Liver (tissue), 9 donors: ENCODE results near the gene LIN9. TPM values are rescaled to one million over a fixed set of nuclear protein-coding genes. Genes with fewer than 3 reads are reported as not detected.

Experiments used
- DNase-seq: peaks from one replicate; pipeline ENCODE4 v3.0.0-alpha.2; 2017; ENCODE audit warnings: low spot score
- H3K27ac ChIP-seq, 2 donors: one replicate each; pipeline ENCODE4 v1.7.0; 2013; ENCODE audit warnings: inconsistent platforms in 2 of 2, low read length in 2 of 2, control low read depth in 1 of 2, low read depth in 1 of 2, mild to moderate bottlenecking in 1 of 2
- H3K27me3 ChIP-seq, 4 donors: one replicate each; pipeline versions ENCODE4 v1.6.1 to v1.7.0; 2013; ENCODE audit warnings: low read length in 3 of 4, inconsistent platforms in 1 of 4, mild to moderate bottlenecking in 1 of 4, moderate library complexity in 1 of 4; ENCODE audit not compliant: control insufficient read depth in 4 of 4, insufficient read depth in 4 of 4
- H3K36me3 ChIP-seq, 4 donors: one replicate each; pipeline versions ENCODE4 v1.6.1 to v1.7.0; 2013; ENCODE audit warnings: low read length in 3 of 4, mild to moderate bottlenecking in 3 of 4, low read depth in 1 of 4, moderate library complexity in 1 of 4; ENCODE audit not compliant: control insufficient read depth in 4 of 4, insufficient read depth in 3 of 4
- H3K4me1 ChIP-seq, 4 donors: one replicate each; pipeline versions ENCODE4 v1.6.1 to v1.7.0; 2013; ENCODE audit warnings: low read length in 3 of 4, mild to moderate bottlenecking in 3 of 4, moderate library complexity in 1 of 4; ENCODE audit not compliant: control insufficient read depth in 4 of 4, insufficient read depth in 4 of 4
- H3K4me3 ChIP-seq, 3 donors: one replicate each; pipeline versions ENCODE4 v1.6.1 to v1.7.0; 2013; ENCODE audit warnings: low read length in 3 of 3, control low read depth in 1 of 3, low read depth in 1 of 3, mild to moderate bottlenecking in 1 of 3
- H3K9ac ChIP-seq, 2 donors: one replicate each; pipeline ENCODE4 v1.7.0; 2013; ENCODE audit warnings: low read length in 2 of 2, mild to moderate bottlenecking in 2 of 2, moderate library complexity in 2 of 2, control low read depth in 1 of 2, low read depth in 1 of 2
- H3K9me3 ChIP-seq, 4 donors: one replicate each; pipeline versions ENCODE4 v1.6.1 to v1.7.0; 2013; ENCODE audit warnings: low read length in 3 of 4; ENCODE audit not compliant: control insufficient read depth in 4 of 4
- ATF3 ChIP-seq: IDR thresholded peaks from 2 replicates; pipeline ENCODE4 v1.6.1; 2016; ENCODE audit warnings: antibody characterized with exemption
- CTCF ChIP-seq: fragments of 150-350 bp; IDR thresholded peaks from 2 replicates; pipeline ENCODE4 v1.5.1; 2017; ENCODE audit warnings: improper control_type of control experiment, low read depth, low read length; ENCODE audit not compliant: missing input control
- EGR1 ChIP-seq, 2 donors: IDR thresholded peaks; 2 replicates each; pipeline ENCODE4 v1.6.1; 2016 to 2018; ENCODE audit warnings: antibody characterized with exemption in 2 of 2, low read depth in 2 of 2
- FOXA1 ChIP-seq: IDR thresholded peaks from 2 replicates; pipeline ENCODE4 v1.6.1; 2016; ENCODE audit warnings: antibody characterized with exemption
- FOXA2 ChIP-seq: IDR thresholded peaks from 2 replicates; pipeline ENCODE4 v1.6.1; 2016; ENCODE audit warnings: antibody characterized with exemption
- GABPA ChIP-seq, 2 donors: IDR thresholded peaks in 1 of 2; conservative IDR thresholded peaks in 1 of 2; 2 replicates each; pipeline ENCODE4 v1.6.1; 2016; ENCODE audit warnings: antibody characterized with exemption in 2 of 2, mild to moderate bottlenecking in 1 of 2, moderate library complexity in 1 of 2
- HNF4A ChIP-seq, 2 donors: conservative IDR thresholded peaks; 2 replicates each; pipeline ENCODE4 v1.6.1; 2016; ENCODE audit warnings: antibody characterized with exemption in 2 of 2, mild to moderate bottlenecking in 2 of 2
- HNF4G ChIP-seq: IDR thresholded peaks from 2 replicates; pipeline ENCODE4 v1.6.1; 2016; ENCODE audit warnings: antibody characterized with exemption
- JUND ChIP-seq, 2 donors: IDR thresholded peaks; 2 replicates each; pipeline ENCODE4 v1.6.1; 2016; ENCODE audit warnings: antibody characterized with exemption in 2 of 2
- MAX ChIP-seq: IDR thresholded peaks from 2 replicates; pipeline ENCODE4 v1.6.1; 2016; ENCODE audit warnings: antibody characterized with exemption
- NR2F2 ChIP-seq: IDR thresholded peaks from 2 replicates; pipeline ENCODE4 v1.6.1; 2016; ENCODE audit warnings: antibody characterized with exemption
- RAD21 ChIP-seq, 2 donors: IDR thresholded peaks; 2 replicates each; pipeline ENCODE4 v1.6.1; 2016; ENCODE audit warnings: antibody characterized with exemption in 2 of 2, mild to moderate bottlenecking in 2 of 2
- REST ChIP-seq: IDR thresholded peaks from 2 replicates; pipeline ENCODE4 v1.6.1; 2016; ENCODE audit warnings: antibody characterized with exemption, mild to moderate bottlenecking
- SP1 ChIP-seq: IDR thresholded peaks from 2 replicates; pipeline ENCODE4 v1.6.1; 2018; ENCODE audit warnings: antibody characterized with exemption, mild to moderate bottlenecking
- TAF1 ChIP-seq: conservative IDR thresholded peaks from 2 replicates; pipeline ENCODE4 v1.6.1; 2016; ENCODE audit warnings: antibody characterized with exemption, mild to moderate bottlenecking
- YY1 ChIP-seq: IDR thresholded peaks from 2 replicates; pipeline ENCODE4 v1.6.1; 2016; ENCODE audit warnings: antibody characterized with exemption, mild to moderate bottlenecking
- ZBTB33 ChIP-seq: IDR thresholded peaks from 2 replicates; pipeline ENCODE4 v1.6.1; 2016; ENCODE audit warnings: antibody characterized with exemption
- WGBS: extraction: QIAGEN DNeasy Blood & Tissue Kit; methylation state at CpG from one replicate; pipeline ENCODE4 v1.1.7; 2013; 5-methylcytosine and 5-hydroxymethylcytosine counted together
- polyA plus RNA-seq, 2 donors: library from polyadenylated mRNA; stranded (reverse) in 1 of 2; unstranded in 1 of 2; fragments of 200-250 nt in 1 of 2; fragments of >200 nt in 1 of 2; fragmentation: Nextera tagmentation in 1 of 2; extraction: Ambion mirVana in 1 of 2; gene quantifications; one replicate each; pipeline versions ENCODE4 v1.2.1 to v1.2.3, GENCODE V29; 2013 to 2015
- total RNA-seq, 2 donors: library from RNA; depleted of rRNA; stranded (reverse); fragments of >200 nt; gene quantifications; one replicate each; pipeline ENCODE4 v1.2.3, GENCODE V29; 2014
- donor health status: healthy.
- donor health status: healthy.
- donor health status: healthy.
- donor health status: healthy.
- donor health status: healthy.

LIN9 gene
- total and polyA plus RNA-seq, 4 donors = 0.50 to 7.9 (median 1.00) TPM

- no peak for DNase-seq
- 73% methylated on average over 8 of the region's 8 CpGs for WGBS
- H3K36me3 ChIP-seq = no peaks in the 10 kb centered on the region
- no peaks in the 10 kb centered on the region for H3K4me1 ChIP-seq
- no peak overlapping the region for H3K4me3 ChIP-seq
- no peak for TF ChIP-seq HNF4A (conservative IDR thresholded peaks at IDR 0.05)
- no peak for TF ChIP-seq ATF3
- TF ChIP-seq CTCF = no peak
- no peak for TF ChIP-seq HNF4G
- TF ChIP-seq ZBTB33 = no peak
- no peak for TF ChIP-seq TAF1
- no peak for TF ChIP-seq SP1
- TF ChIP-seq FOXA1 = no peak
- TF ChIP-seq GABPA (IDR thresholded peaks at IDR 0.05 in 1 of 2, conservative IDR thresholded peaks at IDR 0.05 in 1 of 2) = no peak
- TF ChIP-seq MAX = no peak
- no peak for TF ChIP-seq YY1
- TF ChIP-seq EGR1 (IDR thresholded peaks at IDR 0.05; ENCODE audit: low read depth in 2 of 2) = no peak
- TF ChIP-seq JUND (IDR thresholded peaks at IDR 0.05) = no peak
- TF ChIP-seq FOXA2 = no peak
- TF ChIP-seq REST = no peak
- H3K27ac ChIP-seq = no peak overlapping the region
- no peak overlapping the region for H3K9ac ChIP-seq
- H3K27me3 ChIP-seq = no peaks in the 10 kb centered on the region
- no peaks in the 10 kb centered on the region for H3K9me3 ChIP-seq
Observed at GRCh38 chr1:226337276-226337875, 28.4 kb upstream of the LIN9 start.

GRCh38 chr1:226335661-226336060, 26.7 kb upstream of the LIN9 start:
- WGBS = 69% methylated on average over 1 of the region's 1 CpG
- no peaks in the 10 kb centered on the region for H3K9me3 ChIP-seq
- no peak overlapping the region for H3K4me3 ChIP-seq
- no peak overlapping the region for H3K9ac ChIP-seq
- no peaks in the 10 kb centered on the region for H3K27me3 ChIP-seq
- no peaks in the 10 kb centered on the region for H3K4me1 ChIP-seq
- no peaks in the 10 kb centered on the region for H3K36me3 ChIP-seq
- no peak for DNase-seq
- no peak overlapping the region for H3K27ac ChIP-seq
- TF ChIP-seq REST (no peak), NR2F2 (no peak), SP1 (no peak), RAD21 (IDR thresholded peaks at IDR 0.05) (no peak), HNF4A (conservative IDR thresholded peaks at IDR 0.05) (no peak), GABPA (IDR thresholded peaks at IDR 0.05 in 1 of 2, conservative IDR thresholded peaks at IDR 0.05 in 1 of 2) (no peak), TAF1 (no peak), ATF3 (no peak), ZBTB33 (no peak), EGR1 (IDR thresholded peaks at IDR 0.05; ENCODE audit: low read depth in 2 of 2) (no peak), FOXA2 (no peak), FOXA1 (no peak)
